Measurements from ENCODE around the gene TMEM131. TPM values are rescaled to one million over a fixed set of nuclear protein-coding genes. Genes with fewer than 3 reads are reported as not detected.
A peak's percentile ranks its signal among the peaks of the same experiment; 100 is the strongest.

TMEM131 gene
- total and polyA plus RNA-seq, 10 of the 15 experiments (the other 5 are each of a cell fraction or from before 2014, with no cell fraction given), result 6.0 to 48.2 (median 23.2) TPM

- Histone ChIP-seq H3K79me2 (ENCODE audit: control insufficient read depth, insufficient read depth, low read length) (peaks cover 65% of the 10 kb centered on the region), H3K9ac (ENCODE audit: control insufficient read depth, insufficient read depth, low read length) (peak overlapping the region; percentile 58; the same call in 1 of the 2 replicates), H3K4me2 (ENCODE audit: control insufficient read depth, insufficient read depth) (peak overlapping the region; percentile 99), H3K4me1 (ENCODE audit: control insufficient read depth, insufficient read depth, low read length) (peaks cover 55% of the 10 kb centered on the region), H3K4me3 (peak overlapping the region; percentile 11; the same call in 1 of the 2 replicates), H4K20me1 (ENCODE audit: control insufficient read depth, insufficient read depth) (no peaks in the 10 kb centered on the region), H3K27ac (ENCODE audit: control insufficient read depth, insufficient read depth) (peak overlapping the region; percentile 63), H3K9me3 (replicated peaks; ENCODE audit: control insufficient read depth, insufficient read depth, low read length) (no peaks in the 10 kb centered on the region; the same call in 2 of the 3 replicates), H3K27me3 (replicated peaks in 1 of 2; ENCODE audit: control insufficient read depth in 2 of 2, insufficient read depth in 2 of 2, low read length in 1 of 2) (no peaks in the 10 kb centered on the region), H2AFZ (ENCODE audit: control insufficient read depth, low read depth, low read length) (no peak overlapping the region), H3K36me3 (ENCODE audit: control insufficient read depth in 2 of 2, insufficient read depth in 2 of 2, low read length in 1 of 2) (no peaks in the 10 kb centered on the region)
- in situ Hi-C loops (cut with MboI), result no loop called here
- SMC1A ChIA-PET (ENCODE audit: uncharacterized antibody, unreplicated experiment), result interaction anchor here (0.8 to 4.5 kb wide), 18 partner anchors 9 to 101 kb away, joined by 3 to 36 read pairs (median 8); no protein-coding TSS in a partner anchor
- POLR2A ChIA-PET, result interaction anchor here (0.9 to 2.2 kb wide), 9 partner anchors 9 to 55 kb away, joined by 3 to 11 read pairs (median 5); no protein-coding TSS in a partner anchor
- intact Hi-C loops (cut with micrococcal nuclease; ENCODE audit: unreplicated experiment), result no loop called here
- RAD21 ChIA-PET (ENCODE audit: unreplicated experiment), result interaction anchor here (0.7 to 4.2 kb wide), 20 partner anchors 8 to 449 kb away, joined by 3 to 23 read pairs (median 4); no protein-coding TSS in a partner anchor
- no peak for TF ChIP-seq IRF4 (IDR thresholded peaks at IDR 0.05; ENCODE audit: low read depth, low read length)
- no peak for TF ChIP-seq SP1 (IDR thresholded peaks at IDR 0.05; ENCODE audit: low read depth, low read length)
- peak; percentile 4; the same call in 1 of the 2 replicates for TF ChIP-seq RUNX3 (IDR thresholded peaks at IDR 0.05; ENCODE audit: low read length)
- TF ChIP-seq EED (IDR thresholded peaks at IDR 0.05; ENCODE audit: low read depth), result 0 out of 2 replicates have a peak, but pooled peaks have one; percentile 9
- no peak for TF ChIP-seq IRF5 (IDR thresholded peaks at IDR 0.05; ENCODE audit: borderline replicate concordance)
- no peak for FAIRE-seq
- BruUV-seq (replicated peaks), result no TSS peak
- ATAC-seq, result peak; percentile 25
- 50% methylated on average over 2 of the region's 2 CpGs for WGBS (ENCODE audit: insufficient coverage, insufficient replicate concordance, low lambda C conversion rate, missing lambda C conversion rate)
- CTCF ChIA-PET, result interaction anchor here (0.9 to 2.4 kb wide), 7 partner anchors 9 to 102 kb away, joined by 3 to 13 read pairs (median 5); no protein-coding TSS in a partner anchor
- no peak for DNase-seq (ENCODE audit: low read depth, low spot score)
These were observed 60.0 kb downstream of the TMEM131 start for GRCh38 chr2:97935719-97936161.

Data from GM12878 (cell line).